NCI-H1105 (cell line): ENCODE results near the gene EPN2.
A peak's percentile ranks its signal among the peaks of the same experiment; 100 is the strongest.
"Not testable (repeated sequence)": the region's sequence is repeated elsewhere in the genome, so short reads cannot be mapped to it uniquely, and the experiment has no call there.

Experiments
- DNase-seq: peaks from one replicate; lab custom pipeline; 2025; lab: John Stamatoyannopoulos, UW

Gene EPN2

DNA sequence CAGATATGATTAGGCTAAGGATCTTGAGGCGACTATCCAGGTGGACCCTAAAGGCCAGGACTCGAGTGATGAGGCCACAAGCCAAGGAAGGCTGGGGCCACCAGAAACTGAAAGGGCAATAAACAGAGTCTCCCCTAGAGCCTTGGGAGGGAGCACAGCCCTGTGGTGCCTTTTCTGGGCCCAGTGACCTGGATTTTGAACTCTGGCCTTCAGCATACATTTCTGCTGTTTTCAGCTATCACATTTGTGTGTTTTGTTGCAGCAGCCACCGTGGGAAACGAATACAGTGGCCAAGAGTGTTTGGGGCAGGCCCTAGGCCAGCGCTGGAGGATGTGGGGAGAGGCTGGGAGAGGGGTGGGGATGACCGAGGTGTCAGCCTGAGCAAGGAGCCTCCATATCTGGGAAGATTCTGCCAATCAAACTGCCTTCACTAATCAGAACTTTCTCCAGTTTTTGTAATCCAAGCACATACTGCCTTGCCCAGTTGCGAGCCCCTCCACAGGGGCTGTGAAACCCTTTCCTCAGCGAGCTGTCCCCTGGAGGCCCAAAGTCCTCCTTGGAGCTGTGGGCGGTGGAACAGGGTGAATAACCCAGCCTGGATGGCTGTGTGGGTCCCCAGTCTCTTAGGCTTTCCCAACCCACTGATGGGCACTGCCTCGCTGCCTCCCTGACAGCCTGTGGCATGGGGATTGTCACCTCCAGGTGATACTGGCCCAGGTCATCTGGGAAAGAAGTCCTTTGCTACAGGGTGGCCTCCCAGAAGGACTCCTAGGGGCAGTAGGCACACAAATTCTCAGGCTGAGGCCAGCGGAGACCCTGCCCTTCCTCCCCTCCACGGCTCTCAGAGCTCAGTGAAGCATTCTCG is 108.6 kb downstream of the EPN2 start:
- DNase-seq, result no peak

DNA sequence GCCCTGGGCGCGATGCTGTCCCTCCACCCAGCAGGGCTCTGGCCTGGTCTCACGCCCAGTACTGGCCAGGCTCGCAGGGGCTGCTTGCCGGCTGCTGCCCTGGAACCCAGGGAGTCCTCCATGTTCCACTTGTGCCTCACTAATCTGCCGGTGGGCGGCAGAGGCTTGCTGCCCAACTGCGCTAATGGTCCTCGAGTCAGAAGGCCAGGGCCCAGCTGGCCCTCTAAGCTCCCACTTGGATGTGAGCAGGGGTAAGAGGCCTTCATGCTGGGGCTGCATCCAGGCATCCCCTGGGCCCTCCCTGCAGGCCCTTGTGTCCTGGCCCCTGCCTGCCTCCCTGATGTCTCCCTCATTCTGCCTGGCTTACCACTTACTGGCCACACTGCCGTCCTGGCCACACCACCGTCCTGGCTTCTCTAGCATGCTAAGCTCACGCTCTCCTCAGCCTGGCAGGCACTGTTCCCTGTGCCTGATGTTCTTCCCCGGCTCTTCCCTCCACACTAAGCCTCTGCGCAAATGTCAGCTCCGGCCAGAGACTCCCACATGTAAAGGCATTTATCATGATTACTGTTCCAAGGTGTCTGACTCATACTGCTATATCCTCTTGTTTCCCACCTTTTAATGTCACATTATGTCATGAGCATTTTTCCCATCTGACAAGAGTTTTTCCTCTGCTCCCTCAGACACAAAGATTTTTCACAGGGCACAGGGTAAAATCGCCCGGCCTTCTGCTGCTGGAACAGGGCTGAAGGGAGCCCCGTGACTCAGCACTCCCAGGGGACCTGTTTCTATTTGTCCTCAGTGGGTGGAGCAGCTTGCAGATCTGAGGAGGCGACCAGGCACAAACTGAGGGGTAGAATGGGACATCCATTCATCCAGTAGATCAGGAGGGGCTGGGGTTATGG is 109.4 kb downstream of the EPN2 start:
- no peak for DNase-seq

DNA sequence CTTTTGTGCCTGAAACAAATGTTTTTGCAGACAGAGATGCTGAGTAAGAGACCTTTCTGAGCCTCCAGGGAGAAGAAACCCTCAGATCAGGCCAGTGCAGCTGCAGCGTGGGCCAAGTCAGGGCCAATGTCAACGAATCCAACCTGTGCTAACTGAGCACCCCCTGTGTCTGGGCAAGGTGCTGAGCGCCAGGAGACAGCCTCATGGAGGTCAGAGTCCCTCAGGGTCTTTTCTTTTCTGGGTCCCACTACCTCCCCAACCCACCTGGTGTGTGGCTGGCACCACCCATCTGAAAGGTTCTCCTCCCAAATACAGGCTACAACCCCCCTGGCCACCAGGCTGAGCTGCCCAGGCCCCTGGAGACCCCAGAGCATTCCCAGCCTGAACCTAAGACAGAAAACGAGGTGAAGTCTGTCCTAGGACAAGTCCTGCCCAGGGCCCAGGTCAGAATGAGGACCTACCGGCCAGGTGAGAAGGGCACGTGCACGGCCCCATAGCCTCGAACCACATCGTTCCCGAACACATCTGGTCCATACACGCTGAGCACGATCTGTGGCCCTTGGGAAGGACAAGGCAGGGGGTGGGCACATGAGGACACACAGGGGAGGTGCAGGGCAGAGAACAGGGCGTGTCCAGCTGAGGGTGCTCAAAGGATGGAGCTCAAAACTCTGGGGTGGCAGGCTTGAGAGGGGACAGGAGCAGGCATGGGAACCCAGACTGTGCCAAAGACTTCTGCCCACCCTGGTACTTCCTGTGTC is 110.3 kb downstream of the EPN2 start:
- no peak for DNase-seq

DNA sequence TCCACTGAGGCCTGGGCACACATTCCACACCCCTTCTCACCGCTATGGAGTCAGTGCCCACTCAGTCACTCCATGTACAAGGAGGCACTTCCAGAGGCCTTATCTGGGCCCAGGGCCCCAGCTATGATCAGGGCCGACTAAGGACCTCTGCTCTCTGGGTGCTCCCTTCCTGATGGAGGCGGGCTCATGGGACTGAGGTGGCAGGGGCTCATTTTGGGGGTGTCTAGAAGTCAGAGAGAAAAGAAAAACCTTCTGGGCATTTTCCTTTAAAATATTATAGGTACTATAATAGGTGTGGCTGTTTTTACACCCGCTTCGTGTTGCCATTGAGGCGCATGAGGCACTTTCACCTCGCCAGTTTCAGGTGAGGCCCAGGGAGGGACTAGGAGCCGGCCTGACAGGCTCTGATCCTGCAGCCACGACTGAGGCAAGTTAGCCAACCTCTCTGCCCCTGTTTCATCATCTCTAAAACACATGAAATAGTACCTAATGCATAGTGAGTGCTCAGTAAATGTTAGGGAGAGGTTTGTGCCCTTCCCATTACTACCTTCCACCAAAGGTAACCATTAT is 111.0 kb downstream of the EPN2 start:
- DNase-seq, result no peak

DNA sequence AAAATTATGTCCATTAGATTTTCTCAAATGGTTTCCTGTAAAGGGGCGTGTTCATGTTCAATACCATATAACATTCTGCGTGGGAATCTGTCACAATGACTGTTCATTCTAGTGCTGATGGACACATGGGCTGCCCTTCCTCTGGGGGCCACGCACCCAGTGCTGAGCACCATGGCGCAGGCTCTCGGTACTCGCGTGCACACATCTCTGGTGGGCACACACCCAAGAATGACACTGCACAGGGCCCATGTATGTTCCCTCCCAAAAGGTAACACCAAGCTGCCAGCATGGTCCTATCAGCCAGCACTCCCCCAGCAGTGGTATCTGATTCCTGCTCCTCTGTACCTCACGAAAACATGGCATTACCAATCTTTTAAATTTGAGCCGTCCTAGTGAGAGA is 111.6 kb downstream of the EPN2 start:
- no peak for DNase-seq

DNA sequence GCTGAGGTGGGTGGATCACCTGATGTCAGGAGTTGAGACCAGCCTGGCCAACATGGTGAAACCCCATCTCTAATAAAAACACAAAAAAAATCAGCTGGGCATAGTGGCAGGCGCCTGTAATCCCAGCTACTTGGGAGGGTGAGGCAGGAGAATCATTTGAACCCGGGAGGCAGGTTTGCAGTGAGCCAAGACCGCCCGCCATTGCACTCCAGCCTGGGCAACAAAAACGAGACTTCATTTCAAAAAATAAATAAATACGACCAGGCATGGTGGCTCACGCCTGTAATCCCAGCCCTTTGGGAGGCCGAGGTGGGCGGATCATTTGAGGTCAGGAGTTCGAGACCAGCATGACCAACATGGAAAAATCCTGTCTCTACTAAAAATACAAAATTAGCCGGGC is 116.2 kb downstream of the EPN2 start:
- DNase-seq, result not testable (repeated sequence)

DNA sequence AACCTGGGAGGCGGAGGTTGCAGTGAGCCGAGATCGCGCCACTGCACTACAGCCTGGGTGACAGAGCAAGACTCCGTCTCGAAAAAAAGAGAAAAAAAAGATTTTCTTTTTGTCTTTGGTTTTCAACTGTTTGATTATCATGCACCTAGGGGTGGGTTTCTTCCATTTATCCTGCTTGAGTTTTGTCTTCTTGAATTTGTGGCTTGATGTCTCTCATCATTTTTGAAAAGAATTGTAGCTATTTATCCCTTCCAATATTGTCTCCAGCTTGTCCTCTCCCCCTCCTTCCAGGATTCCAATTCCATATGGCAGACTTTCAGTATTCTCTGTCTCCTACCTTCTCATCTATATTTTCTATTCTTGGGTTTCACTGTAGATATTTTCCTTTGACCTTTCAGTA is 117.6 kb downstream of the EPN2 start:
- DNase-seq, result no peak

DNA sequence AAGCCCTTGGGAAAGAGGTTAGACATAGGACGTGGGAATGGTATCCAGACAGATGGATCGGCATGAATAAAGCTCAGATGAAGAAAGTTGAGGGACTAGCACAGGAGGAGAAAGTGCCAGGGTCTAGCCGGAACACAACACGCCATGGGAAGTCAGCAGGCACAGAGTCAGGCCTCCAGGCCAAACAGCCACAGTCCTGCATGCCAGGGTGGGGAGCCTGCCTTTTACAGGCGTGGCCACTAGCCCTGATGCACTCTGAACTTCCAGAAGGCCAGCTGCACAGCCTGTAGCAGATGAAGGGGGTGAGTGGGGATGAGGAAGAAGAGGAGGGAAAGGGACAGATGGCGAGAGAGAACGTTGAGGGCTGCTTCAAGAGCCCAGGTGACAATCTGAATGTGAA is 120.2 kb downstream of the EPN2 start:
- DNase-seq, result no peak

DNA sequence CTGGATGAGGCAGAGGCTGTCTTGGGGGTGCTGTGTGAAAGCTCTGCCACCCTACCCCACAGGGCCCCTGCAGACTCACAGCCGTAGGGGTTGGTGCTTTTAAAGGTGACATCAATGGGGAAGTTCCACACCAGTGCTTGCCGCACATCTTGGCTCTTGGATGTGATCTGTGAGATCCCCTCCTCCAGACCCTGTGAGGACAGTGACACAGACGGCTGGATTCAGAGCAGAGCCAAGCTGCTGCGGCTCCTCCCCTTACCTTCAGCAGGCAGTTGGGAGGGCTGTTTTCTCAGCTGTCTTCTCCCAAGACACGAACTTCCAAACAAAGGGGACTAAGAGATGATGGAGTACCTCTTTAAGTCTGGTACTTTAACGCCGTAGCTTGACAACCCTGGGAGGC is 120.6 kb downstream of the EPN2 start:
- DNase-seq, result no peak

DNA sequence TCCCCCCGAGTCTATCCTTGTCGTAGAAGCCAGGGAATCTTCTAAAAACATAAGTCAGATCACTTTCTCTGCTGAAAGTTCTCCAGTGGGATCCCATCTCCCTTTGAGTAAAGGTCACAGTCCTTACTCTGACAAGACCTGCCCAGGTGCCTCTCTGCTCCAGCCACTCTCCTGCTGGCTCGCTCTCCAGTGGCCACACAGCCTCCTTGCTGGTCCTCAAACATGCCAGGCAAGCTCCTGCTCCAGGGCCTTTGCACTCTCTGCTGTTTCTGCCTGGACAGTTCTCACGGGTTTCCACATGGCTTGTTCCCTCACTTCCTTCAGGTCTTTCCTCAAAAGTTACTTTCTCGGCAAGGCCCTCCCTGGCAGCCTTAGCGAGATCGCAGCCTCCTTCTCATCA is 122.0 kb downstream of the EPN2 start:
- no peak for DNase-seq

DNA sequence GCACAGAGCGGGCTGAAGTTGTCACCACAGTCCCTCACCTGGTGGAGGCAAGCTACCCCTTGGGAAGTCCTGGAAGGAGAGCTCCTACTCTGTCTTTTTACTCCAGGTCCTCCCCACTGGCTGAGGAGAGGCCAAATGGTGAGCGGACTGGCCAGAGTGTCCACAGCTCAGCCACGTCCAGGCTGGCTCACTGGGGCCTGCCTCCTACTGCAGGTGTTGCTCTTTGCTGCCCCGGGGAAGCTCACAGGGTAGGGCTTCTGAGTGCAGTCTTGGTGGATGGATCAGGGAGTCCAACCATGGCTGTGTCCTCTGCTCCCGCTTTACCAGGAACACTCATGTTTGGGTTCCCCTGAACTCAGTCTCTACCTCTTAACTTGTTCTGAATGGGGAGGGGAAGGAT is 122.7 kb downstream of the EPN2 start:
- no peak for DNase-seq

DNA sequence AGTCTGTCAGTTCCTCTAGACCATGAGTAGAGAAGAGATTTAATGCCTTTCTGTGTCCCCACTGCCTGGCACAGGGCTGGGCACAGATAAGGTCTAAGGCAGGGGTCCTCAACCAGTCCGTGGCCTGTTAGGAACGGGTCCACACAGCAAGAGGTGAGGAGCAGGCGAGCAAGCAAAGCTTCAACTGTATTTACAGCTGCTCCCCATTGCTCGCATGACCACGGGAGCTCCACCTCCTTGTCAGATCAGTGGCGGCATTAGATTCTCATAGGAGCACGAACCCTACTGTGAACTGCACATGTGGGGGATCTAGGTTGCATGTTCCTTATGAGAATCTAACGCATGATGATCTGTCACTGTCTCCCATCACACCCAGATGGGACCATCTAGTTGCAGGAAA is 123.6 kb downstream of the EPN2 start:
- no peak for DNase-seq

DNA sequence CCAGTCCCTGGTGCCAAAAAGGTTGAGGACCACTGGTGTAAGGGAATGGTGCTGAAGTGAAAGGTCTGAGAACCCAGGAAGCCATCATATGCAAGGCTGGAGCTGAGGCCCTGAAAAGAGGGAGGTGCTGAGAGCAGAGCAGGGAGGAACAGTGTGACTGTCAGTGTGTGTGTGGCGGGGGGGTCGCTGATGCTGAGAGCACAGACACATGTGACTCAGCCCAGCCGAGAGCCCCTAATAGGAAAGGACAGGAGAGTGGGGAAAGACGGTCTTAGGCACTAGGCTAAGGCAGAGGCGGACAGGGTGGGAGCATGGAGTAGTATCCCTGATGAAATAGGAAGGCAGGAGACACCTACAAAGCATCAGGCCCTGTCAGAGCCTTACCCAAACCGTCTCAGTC is 124.2 kb downstream of the EPN2 start:
- DNase-seq, result no peak

DNA sequence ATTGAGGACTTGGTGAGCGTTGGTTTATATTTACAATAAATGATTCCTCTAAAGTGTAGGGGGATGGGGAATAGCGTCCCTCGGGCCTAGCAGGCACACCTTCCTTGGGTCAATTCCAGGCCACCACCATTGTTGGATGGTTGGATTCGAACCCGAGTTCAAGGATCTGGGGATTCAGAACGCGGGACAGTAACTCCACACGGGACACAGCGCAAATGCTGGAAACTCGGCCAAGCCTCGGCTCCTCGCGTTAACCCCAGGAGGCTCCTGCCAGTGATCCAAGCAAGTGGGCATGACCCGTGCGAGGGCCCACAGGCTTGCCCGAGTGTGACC is 124.7 kb downstream of the EPN2 start:
- no peak for DNase-seq

DNA sequence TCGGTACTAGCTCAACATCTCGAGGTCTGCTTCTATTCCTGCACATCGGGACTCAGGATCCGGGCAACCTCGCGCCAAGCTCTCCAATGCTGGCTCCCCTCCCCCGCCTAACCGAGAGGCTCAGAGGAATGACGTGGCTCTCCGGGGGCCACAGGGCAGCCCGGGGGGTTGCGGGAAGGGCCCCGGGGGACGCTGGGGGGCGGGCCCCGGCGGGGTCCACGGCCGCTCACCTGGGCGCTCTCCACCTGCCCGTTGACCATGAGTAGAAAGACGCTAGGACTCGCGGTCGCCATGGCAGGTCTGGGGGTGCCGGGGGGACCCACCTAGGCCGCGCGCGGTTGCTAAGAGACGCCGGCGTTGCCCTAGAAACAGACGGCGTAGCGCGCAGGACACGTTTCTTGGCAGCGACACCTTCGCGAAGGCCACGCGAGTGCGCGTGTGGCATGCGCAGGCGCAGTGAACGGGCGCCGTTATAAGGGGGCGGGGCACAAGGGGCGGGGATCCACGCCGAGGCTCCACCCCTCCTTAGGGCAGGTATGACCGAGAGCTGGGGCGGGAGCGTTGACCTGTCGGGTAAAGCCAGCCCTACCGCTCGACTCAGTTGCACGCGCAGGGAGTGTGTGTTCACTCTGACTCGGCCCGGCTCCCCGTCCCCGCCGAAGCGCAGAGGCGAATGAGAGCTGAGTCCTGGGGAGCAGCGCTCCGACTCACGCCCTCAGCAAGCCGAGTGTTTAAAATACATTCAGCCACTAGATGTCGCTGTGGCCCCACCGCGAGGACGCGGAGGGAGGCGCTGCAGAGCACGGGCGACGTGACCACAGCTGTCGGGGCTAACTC is 125.3 kb downstream of the EPN2 start, which contains the start of gene B9D1:
Gene B9D1 (minus strand): TSS at position 447 of the 837 bp plus-strand sequence. CDS start 154 bp downstream, at position 293.
- DNase-seq, result peak; percentile 97

DNA sequence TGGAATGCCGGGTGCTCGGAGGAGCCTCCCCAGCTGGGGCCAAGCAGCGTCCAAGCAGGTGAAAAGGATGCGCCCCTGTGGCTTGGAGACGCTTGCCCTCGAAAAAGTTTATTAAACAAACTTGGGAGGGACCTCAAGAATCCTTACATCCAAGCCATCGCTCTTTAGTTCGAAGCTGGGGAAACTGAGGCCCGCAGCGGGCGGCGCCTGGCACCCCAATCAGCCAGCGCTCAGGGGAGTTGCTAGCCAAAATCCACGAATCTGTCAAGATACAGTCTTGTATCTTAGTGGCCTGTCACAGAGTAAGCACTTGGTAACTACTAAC is 125.9 kb downstream of the EPN2 start:
- DNase-seq, result no peak

DNA sequence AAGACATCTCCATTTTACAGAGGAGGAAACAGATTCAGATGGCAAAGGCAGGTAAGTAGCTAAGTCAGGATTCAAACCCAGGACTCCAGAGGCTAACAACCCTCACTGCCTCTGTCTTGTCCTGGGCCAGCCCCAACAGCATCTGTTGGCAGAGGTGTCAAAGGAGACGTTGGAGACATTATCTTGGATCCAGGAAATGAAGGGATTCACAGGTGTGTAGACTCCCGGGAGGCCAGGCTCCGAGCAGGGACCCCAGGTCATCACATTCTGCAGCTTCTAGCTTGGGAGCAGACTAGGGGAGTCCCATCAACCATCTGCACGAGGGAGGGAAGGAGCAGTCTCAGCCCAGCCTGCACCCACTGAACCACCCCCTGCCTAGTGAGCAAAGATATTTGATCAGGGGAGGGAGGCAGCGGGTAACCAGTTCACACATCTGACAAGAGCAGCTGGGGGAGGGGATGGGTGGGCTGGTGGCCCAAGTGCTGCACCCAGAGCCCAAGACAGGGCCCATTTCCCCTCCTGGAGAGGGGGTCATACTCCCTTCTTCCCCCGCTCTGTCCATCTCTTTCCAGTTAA is 126.4 kb downstream of the EPN2 start:
- DNase-seq, result no peak

DNA sequence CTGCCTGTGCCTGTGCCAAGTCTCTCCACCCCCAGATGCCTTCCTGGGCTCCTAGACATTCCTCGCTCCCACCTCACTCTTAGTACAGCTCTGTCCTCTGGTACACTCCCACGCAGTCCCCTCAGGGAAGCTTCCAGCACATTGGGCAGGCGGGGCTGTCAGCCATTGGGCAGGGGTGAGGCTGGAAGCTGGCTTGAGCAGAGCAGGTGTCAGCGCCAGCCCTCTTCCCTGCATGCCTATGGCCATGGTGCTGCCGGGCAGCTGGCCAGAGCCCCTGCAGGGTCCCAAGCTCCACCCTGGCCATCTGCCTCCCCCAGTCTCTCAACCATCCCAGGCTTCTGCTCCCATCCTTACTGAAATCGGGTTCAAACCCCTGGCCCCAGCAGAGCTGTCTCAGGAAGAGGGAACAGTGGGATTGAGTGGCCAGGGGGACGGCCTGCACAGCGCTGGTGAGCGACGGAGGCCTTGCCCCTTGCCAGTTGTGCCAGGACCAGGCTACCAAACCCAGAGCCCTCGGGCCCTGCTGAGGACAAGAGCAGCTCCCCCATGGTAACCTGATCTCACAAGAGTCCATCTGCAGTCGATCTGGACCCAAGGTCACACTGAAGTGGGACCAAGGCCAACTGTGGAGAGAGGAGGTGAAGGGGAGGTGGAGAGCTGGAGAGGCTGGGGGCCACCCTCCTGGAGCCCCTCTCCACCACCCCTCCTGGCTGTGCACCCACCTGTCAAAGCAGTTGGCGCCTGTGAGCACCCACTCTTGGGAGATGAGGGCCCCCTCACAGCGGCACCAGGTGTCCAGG is 127.7 kb downstream of the EPN2 start:
- no peak for DNase-seq

DNA sequence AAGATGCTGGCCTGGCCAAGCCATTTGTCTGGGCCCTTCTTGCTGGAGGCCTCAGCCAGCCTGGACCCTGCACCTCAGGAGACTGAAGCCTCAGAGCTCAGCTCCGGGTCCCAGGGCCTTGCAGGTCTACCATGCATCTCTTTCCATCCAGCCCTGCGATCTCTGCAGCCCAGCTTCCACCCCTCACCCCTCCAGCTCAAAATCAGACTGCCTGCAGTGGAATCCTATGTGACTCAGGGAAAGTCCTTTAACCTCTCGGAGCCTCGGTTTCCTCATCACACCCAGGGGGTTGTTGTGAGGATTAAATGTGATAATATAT is 128.3 kb downstream of the EPN2 start:
- DNase-seq, result no peak
